ENCODE results near the gene PLXNA4.

PLXNA4 gene

GRCh38 chr7:132102391-132102790 lies 473.9 kb downstream of the PLXNA4 start:
- no peak for TF ChIP-seq CTCF (IDR thresholded peaks at IDR 0.05; ENCODE audit: low read depth, low read length)
- no peak for DNase-seq (ENCODE audit: extremely low read depth, low read depth)

DNA sequence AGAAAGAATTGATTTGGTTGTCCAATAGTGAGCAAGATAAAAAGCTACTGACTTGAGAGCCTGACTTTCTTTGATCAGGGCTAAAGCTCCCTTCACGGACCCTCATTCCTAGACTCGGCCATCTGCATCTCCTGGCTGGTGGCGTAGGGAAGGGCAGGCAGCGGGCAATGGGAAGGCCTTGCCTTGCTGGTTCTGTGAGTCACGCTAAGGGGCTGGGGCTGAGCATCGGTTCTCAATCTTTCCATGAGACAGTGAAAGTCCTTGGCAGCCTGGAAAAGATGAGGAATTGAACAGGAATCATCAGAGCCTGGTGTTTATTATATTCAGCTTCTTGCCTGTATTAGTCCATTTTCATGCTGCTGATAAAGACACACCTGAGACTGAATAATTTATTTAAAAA lies 475.3 kb downstream of the PLXNA4 start:
- TF ChIP-seq CTCF (IDR thresholded peaks at IDR 0.05; ENCODE audit: low read depth, low read length), result no peak
- no peak for DNase-seq (ENCODE audit: extremely low read depth, low read depth)

DNA sequence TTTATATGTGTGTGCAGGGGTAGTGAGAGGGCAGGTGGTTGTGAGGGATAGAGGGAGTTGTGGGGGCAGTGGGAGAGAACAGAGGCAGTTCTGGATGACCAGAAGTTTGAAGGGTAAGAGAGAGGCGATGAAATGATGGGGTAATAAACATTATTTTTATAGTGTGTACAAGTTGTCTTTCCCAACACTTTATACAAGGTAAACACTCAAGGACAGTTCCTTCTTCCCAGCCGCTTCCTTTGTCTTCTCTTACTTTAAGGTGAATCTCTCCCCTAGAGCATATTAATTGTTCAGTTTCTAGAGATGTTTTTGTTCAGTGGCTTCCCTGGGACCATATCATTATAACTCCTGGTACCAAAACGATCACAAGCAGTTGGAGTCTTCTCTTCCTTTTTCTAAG lies 475.8 kb downstream of the PLXNA4 start:
- no peak for DNase-seq (ENCODE audit: extremely low read depth, low read depth)

GRCh38 chr7:132099163-132099562 lies 477.1 kb downstream of the PLXNA4 start:
- no peak for TF ChIP-seq CTCF (IDR thresholded peaks at IDR 0.05; ENCODE audit: low read depth, low read length)

More for the DNA sequence above, 475.8 kb downstream of the PLXNA4 start:
- no peak for TF ChIP-seq CTCF (IDR thresholded peaks at IDR 0.05; ENCODE audit: low read depth, low read length)

GRCh38 chr7:132098327-132098726 lies 477.9 kb downstream of the PLXNA4 start:
- DNase-seq (ENCODE audit: extremely low read depth, low read depth), result no peak
- TF ChIP-seq CTCF (IDR thresholded peaks at IDR 0.05; ENCODE audit: low read depth, low read length), result no peak

More at GRCh38 chr7:132099163-132099562, 477.1 kb downstream of the PLXNA4 start:
- DNase-seq (ENCODE audit: extremely low read depth, low read depth), result no peak

GRCh38 chr7:132097550-132098134 lies 478.6 kb downstream of the PLXNA4 start:
- TF ChIP-seq CTCF (IDR thresholded peaks at IDR 0.05; ENCODE audit: low read depth, low read length), result no peak
- no peak for DNase-seq (ENCODE audit: extremely low read depth, low read depth)

DNA sequence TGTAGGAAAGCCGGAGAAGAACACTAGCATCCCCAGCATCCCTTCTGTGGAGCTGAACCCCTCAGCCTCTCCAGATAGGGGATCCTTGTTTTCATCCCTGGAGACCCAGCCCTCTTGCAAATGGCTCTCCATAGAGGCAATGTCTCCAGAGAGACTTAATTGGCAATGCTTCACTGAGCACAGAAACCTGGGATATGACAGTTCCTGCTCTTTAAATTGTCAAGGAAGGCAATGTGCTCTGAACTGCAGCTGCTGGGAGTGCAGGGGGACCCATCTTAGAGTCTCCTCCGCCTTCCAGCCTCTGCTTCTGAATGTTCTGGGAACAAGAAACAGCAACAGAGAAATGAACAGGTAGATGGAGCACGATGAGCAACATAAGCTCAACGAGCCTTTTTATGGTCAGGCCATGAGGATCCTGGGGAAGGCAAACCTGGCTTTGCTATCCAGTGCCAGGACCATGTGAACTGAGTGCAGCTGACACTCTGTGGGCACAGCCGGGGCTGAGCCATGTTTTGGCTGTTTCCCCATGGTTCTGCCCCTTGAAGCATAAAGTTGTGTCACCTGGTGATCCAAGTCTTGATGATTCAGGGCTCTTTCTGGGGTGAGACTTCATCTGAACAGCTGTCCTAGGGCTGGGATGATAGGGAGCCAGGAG lies 481.0 kb downstream of the PLXNA4 start:
- DNase-seq (ENCODE audit: extremely low read depth, low read depth), result no peak
- no peak for TF ChIP-seq CTCF (IDR thresholded peaks at IDR 0.05; ENCODE audit: low read depth, low read length)
